NCI-H1105 treated with DMSO at 0.1 percent for 48 hours (cell line): ENCODE data around the gene IL17REL.

Experiments
- DNase-seq: peaks from one replicate; lab custom pipeline; 2025; lab: John Stamatoyannopoulos, UW

IL17REL gene

DNA sequence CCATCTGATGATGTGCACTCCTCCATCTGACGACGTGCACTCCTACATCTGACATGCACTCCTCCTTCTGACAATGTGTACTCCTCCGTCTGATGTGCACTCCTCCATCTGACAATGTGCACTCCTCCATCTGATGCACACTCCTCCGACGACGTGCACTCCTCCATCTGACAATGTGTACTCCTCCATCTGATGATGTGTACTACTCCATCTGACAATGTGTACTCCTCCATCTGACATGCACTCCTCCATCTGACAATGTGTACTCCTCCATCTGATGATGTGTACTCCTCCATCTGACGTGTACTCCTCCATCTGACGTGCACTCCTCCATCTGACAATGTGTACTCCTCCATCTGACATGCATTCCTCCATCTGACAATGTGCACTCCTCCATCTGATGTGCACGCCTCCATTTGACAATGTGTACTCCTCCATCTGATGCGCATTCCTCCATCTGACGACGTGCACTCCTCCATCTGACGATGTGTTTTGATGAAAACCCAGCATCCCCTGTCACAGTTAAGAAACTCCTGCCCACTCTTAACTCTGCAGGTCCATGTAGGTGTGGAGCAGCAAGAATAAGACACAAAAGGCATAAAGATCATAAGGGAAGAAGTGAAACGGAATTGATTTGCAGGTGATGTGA lies 9.7 kb upstream of the IL17REL start:
- DNase-seq: no peak

- DNase-seq: no peak
These were observed 8.0 kb upstream of the IL17REL start for GRCh38 chr22:50020606-50021005.

- DNase-seq: no peak
These were observed 6.8 kb upstream of the IL17REL start for GRCh38 chr22:50019316-50019715.

GRCh38 chr22:50018608-50019285 lies 6.2 kb upstream of the IL17REL start:
- no peak for DNase-seq

DNA sequence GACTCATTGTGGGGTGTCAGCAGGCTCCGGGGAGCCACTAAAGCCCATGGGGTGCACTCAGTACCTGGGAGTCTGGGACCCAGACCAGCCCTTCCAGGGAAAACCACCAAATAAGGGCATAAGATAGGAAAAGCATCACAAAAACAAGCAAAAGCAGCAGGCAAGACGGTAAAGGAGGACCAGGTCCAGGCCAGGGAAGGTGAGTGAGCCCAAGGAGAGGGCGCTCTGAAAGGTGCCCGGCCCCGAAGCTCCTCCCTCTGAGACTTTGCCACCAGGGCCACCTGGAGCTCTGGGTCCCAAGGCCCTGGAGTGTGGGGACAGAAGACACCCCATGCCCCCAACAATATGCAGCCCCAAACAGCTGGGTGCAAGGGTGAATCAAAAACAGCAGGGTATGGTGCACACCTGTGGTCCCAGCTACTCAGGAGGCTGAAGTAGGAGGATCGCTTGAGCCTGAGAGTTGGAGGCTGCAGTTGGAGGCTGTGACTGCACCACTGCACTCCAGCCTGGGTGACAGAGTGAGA lies 5.2 kb upstream of the IL17REL start:
- DNase-seq: no peak

- no peak for DNase-seq
These were observed 4.6 kb upstream of the IL17REL start for GRCh38 chr22:50016988-50017700.

- no peak for DNase-seq
These were observed 3.9 kb upstream of the IL17REL start for GRCh38 chr22:50016308-50016987.

- no peak for DNase-seq
These were observed 3.1 kb upstream of the IL17REL start for GRCh38 chr22:50015451-50016307.

GRCh38 chr22:50014655-50015401 lies 2.3 kb upstream of the IL17REL start:
- no peak for DNase-seq

GRCh38 chr22:50014053-50014501 lies 1.5 kb upstream of the IL17REL start:
- no peak for DNase-seq

GRCh38 chr22:50011447-50012210 lies 936 bp downstream of the IL17REL start:
- DNase-seq: no peak

DNA sequence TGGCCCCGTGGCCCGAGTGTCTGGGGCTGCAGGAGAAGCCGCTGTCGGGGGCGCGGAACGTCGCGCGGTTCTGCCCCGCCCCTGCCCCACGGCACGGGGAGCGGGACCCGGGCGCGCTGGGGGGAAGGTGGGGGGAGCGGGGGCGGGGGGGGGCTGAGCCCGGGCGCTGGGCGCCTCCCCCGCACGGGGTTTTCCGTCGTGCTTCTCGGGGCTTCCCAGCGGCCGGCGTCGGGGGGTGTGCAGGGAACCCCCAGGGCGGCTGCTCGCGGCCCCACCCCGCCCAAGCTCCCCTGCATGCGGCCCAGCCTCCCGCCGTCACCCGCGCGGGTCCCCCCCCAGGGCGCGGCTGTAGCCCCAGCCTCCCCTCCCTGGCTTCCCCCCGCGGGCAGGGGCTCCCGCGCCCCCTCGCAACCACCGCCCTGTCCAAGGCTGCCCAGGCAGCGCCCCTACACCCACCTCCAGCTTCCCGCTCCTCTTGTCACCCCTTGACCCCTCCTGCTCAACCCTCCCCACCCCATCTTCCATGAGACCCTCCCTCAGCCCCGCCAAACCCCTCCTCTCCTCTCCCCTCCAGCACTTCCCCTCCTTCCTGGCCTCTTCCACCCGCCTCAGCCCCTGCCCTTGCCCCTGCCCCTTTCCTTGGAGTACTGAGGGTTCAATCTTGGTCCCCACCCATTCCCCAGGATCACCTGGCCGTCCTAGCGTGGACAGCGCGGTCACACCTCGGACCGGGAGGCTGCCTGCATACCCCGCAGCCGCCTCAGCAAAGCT lies 1.7 kb downstream of the IL17REL start:
- DNase-seq: no peak

GRCh38 chr22:50009765-50010675 lies 2.5 kb downstream of the IL17REL start:
- no peak for DNase-seq

- DNase-seq: no peak
These were observed 3.3 kb downstream of the IL17REL start for GRCh38 chr22:50009251-50009650.

DNA sequence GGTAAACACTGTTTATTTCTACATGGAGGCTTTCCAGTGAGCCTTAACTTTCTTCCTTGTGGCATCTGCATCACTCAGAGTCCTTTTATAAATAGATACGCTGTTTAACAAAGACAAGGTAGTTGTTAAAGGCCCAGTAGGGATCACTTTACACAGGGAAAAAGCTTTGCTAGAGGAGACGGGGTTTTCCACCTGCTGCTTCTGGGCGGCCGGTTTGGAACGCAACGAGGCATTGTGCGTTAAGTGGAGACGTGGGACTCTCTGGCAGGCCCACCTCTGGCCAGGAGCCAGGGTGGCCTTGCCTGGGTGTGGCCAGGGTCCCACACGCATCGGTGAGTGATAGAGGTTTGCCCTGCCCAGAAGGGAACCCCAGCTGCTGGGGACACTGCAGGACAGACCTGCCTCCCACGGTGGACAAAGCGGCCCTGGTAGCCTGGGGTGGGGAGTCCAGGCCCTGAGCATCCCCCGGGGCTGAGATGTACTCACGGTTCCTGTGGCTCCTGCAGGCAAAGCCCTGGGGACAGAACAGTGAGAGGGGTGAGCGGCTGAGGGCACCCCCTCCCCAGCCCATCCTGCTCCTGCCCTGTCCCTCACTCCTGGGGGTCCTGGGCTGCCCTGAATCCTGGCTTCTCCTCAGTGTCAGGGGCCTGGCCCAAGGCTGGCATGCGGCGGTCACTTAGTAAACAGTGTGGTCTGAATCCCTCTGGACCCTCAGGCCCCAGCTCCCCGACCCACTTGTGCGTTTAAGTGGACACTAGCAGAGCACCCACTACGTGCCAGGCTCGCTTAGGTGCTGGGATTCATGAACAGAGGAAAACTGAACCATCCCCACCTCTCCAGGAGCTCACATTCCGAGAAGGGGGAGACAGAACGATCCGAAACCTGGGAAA lies 4.2 kb downstream of the IL17REL start:
- DNase-seq: peak; percentile 51

DNA sequence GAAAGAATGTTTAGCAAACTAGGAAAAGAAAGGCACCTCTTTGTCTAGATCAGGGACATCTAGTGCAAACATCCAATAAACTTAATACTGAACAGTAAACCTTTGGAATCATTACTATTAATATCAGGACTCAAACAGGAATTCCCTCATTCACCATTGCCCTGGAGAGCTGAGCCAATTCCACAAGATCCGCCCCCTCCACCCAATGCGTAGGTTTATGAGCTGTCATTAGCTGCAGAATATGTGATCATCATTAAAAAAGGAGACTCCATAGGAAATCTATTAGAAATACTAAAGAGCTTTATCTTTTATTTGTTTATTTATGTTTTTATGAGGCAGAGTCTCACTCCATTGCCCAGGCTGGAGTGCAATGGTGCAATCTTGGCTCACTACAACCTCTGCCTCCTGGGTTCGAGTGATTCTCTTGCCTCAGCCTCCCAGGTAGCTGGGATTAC lies 5.5 kb downstream of the IL17REL start:
- no peak for DNase-seq

DNA sequence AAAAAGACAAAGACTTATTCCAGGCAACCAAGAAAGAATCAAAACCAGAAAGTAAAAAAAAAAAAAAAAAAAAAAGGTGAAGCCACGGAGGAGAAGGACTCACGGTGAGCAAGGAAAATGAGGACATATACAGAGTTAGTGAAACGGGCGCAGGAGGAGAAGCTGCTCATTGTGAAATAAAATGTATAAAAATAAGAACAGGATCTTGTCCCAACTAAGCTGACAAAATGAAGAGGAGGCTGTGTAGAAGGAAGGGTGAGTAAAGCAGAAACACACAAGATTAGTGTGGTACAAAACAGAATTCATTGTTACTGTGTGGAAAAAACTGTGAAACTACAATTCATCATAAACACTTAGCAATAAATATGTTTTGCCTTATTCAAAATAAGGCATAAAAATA lies 7.6 kb downstream of the IL17REL start:
- DNase-seq: no peak
